ENCODE measurements around the gene FYCO1.

Gene FYCO1

DNA sequence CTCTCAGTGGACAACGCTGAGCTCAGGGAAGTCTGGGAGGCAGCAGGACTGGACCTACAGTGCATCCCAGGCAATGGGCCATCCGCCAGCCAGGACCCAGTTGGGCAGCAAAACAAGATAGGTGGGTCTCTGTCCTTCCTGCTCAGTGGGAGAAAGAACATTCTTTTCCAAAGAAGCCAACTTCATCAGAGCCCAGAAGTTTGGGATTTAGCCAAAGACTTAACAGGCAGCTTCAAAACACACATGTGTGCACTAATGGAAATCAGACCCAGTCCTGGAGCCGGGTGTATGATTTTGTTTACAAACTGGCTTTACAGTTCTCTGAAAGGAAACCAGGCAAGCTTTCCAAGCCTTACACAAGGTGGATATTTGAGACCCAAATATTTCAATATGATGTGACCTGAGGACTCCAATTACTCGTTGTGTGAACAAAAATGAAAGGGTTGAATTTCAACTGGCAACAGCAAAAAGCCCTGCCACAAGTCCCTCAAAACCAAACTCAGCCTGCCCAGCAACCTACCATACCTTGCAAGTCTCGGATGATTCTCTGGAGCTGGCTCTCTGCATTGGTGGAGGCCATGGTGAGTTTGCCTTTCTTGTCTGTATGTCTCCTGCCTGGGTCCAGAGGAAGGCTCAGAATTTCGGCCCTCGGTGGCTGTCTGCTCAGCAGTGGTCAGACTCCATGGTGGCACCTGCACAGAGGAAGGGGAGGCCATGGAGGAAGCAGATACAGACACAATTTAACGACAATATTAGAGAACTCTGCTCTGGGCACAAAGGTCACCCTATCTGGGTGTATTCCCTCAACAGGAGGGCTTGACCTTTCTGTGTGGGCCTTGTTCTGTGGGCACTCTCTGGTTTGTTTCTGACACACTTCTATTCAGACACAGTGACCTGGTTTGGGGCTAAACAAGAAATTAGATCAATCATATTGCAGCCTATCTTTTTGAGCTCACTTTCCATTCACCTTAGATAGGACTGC is 11.0 kb downstream of the FYCO1 start:
- no peak for DNase-seq (ENCODE audit: low spot score)

DNA sequence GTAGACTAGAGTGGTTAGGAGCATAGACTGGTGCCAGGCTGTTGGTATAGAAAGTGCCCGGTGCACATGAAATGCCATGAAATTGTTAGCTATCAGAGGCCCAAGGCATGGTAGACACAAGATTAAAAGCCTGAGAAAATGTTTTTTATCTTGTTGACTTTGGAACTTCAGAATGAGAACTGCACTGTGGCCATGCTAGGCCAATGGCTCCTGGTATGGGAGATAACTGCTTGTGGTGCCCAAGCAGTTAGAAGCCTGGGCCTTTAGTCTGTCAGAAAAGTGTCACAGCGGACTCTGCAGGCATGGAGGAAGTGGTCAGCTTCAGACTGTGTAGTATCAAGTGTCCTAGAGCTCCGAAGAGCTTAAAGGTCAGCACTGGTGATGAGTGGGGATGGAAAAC is 11.9 kb downstream of the FYCO1 start:
- DNase-seq (ENCODE audit: low spot score): no peak

GRCh38 chr3:45981346-45982074 is 14.1 kb downstream of the FYCO1 start:
- DNase-seq (ENCODE audit: low spot score): no peak

- no peak for DNase-seq (ENCODE audit: low spot score)
Measured at GRCh38 chr3:45980819-45981218, 14.8 kb downstream of the FYCO1 start.

- DNase-seq (ENCODE audit: low spot score): no peak
Measured at GRCh38 chr3:45980229-45980813, 15.3 kb downstream of the FYCO1 start.

GRCh38 chr3:45979378-45979777 is 16.2 kb downstream of the FYCO1 start:
- DNase-seq (ENCODE audit: low spot score): no peak

- DNase-seq (ENCODE audit: low spot score): no peak
Measured at GRCh38 chr3:45978006-45978761, 17.4 kb downstream of the FYCO1 start.

- no peak for DNase-seq (ENCODE audit: low spot score)
Measured at GRCh38 chr3:45976191-45977091, 19.2 kb downstream of the FYCO1 start.

- no peak for DNase-seq (ENCODE audit: low spot score)
Measured at GRCh38 chr3:45975686-45976085, 19.9 kb downstream of the FYCO1 start.

GRCh38 chr3:45974686-45975085 is 20.9 kb downstream of the FYCO1 start:
- DNase-seq (ENCODE audit: low spot score): no peak

- no peak for DNase-seq (ENCODE audit: low spot score)
Measured at GRCh38 chr3:45972534-45973402, 22.9 kb downstream of the FYCO1 start.

- no peak for DNase-seq (ENCODE audit: low spot score)
Measured at GRCh38 chr3:45969953-45970352, 25.7 kb downstream of the FYCO1 start.

GRCh38 chr3:45969116-45969515 is 26.5 kb downstream of the FYCO1 start:
- no peak for DNase-seq (ENCODE audit: low spot score)

DNA sequence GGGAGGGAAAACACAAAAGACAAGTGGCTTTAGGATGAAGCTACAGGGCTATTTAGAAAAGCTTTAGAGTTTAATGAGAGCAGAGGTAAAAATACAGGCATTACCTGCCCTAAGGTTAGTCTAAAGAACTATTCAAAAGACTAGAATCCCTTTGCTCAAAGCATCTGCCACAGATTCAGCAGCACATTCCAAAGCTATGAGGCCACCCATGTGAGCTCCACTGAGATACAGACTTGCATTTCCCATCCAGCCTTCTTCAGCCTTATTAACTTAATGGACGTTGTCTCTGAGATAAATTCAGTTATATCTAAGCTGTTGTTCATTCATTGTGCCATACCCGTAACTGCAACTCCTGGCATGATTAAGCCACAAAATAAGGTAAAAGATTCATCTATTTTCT is 26.9 kb downstream of the FYCO1 start:
- DNase-seq (ENCODE audit: low spot score): no peak

- DNase-seq (ENCODE audit: low spot score): no peak
Measured at GRCh38 chr3:45968149-45968548, 27.5 kb downstream of the FYCO1 start.

DNA sequence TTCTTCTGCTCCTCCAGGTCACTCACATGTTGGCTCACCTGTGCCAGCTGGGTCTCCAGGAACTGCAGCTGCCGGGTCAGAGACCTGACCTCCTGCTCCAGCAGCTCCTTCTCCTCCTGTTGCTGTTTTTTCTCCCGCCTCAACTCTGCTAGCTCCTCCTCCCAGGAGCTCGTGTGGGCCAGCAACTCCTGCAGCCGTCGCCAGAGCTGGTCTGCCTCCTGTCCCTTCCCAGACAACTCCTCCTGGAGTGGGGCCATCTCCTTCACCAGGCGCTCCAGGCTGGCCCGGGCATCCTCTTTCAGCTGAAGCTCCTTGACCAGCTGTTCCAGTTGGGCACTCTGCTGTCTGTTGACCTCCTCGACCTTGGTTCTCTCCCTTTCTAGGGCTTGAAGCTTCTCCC is 27.9 kb downstream of the FYCO1 start:
- DNase-seq (ENCODE audit: low spot score): no peak

GRCh38 chr3:45966950-45967640 is 28.5 kb downstream of the FYCO1 start:
- DNase-seq (ENCODE audit: low spot score): no peak

DNA sequence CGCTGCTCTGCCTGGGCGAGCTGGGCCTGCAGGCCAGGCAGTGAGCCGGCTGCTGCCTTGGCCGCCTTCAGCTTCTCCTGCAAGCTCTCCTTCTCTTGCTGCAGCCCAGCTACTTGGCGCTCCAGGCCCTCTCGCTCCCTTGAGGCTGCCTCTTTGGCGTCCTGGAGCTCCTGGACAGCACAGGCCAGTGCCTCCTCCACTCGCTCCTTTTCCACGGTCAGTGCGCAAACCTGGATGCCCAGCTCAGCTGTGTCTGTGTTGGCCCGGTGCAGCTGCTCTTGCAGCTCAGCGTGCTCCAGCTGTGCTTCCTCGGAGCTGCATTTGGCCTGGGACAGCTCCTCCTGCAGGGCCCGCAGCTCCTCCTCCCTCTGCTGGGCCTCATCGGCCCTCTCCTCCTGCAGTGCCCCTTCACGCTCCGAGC is 29.2 kb downstream of the FYCO1 start:
- DNase-seq (ENCODE audit: low spot score): no peak

DNA sequence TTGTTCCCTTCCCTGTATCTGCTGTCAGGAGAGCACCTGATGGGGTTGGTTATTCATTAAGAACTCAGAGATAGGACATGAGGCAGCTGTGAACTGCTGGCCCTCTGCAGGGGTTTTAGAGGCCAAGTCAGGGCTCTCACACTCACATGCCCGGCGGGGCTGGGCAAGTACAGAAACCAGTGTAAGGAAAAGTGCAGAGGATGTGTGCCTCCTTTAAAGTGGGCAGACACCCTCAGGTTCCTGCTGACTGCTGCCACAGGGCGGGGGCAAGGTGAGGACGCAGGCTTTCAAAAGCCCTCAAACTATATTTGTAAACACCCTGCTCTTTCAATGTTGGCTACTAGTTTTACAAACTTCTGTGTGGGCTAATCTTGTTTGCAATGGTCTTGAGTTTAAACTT is 30.0 kb downstream of the FYCO1 start:
- DNase-seq (ENCODE audit: low spot score): no peak
